Right hindlimb (tissue), 1 donor: ENCODE results near the gene CHST4.
"Not testable (repeated sequence)": the region's sequence is repeated elsewhere in the genome, so short reads cannot be mapped to it uniquely, and the experiment has no call there.

Experiments
- DNase-seq: peaks from one replicate; pipeline ENCODE4 v3.0.0-alpha.2; 2018

Gene CHST4

GRCh38 chr16:71524566-71525553, 1.4 kb upstream of the CHST4 start:
- no peak for DNase-seq

DNA sequence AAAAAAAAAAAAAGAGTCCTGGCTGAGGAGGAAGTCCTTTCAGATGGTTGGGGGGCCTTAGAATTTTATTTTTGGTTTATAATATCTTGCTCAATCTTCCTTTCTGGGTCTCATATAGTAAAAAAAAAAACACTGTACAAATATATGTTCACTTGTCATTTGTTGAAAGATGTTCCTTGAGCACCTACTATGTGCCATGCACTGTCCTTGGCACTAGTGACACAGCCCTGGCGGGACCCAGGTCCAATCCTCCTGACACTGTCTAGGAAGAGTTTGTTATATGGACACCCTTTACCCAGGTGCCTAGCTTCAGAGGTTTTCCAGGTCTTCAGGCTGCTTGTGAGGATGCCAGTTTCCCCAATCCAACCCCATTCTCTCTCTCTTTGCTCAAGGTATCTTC, 2.0 kb downstream of the CHST4 start:
- DNase-seq = no peak

GRCh38 chr16:71528863-71529262, 2.6 kb downstream of the CHST4 start:
- no peak for DNase-seq

- DNase-seq = no peak
These were observed 6.1 kb downstream of the CHST4 start for GRCh38 chr16:71532366-71532765.

GRCh38 chr16:71536752-71537499, 10.7 kb downstream of the CHST4 start:
- DNase-seq = no peak

- no peak for DNase-seq
These were observed 11.4 kb downstream of the CHST4 start for GRCh38 chr16:71537643-71538042.

DNA sequence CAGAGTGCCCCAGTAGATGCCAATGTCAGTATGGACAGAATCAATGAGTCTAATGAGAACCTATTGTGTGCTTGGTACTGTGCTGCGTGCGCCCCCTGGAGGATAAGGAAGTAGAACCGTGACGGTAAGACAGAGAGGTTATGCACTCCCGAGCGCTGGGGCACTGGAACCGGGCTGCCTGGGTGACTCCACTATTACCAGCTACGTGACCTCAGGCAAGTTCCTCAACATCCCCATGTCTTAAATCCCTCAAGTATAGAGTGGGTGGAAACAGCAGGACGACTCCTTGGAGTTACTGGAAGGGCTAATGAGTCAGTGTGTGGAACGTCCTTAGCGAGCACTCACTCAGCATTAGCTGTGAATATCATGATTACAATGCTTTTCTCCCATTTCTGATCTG, 16.2 kb downstream of the CHST4 start:
- peak; percentile 24 for DNase-seq

DNA sequence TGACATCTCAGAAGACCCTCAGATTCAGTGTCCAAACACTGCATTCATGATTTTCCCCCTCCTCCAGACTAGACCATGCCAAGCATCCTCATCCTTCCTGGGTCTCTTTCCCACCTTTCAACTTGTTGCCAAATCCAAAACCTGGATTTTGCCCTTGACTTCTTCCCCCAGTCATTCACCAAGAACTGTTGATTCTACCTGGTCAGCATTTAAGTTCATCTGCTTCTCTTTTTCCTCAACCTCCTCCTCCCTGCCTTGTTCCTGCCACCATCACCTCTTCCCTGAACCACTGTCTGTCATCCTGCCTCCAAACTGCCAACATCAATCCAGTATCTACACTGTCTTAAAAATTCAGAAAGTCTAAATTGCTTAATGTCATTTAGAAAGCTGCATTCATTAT, 20.9 kb downstream of the CHST4 start:
- no peak for DNase-seq

- no peak for DNase-seq
These were observed 26.7 kb downstream of the CHST4 start for GRCh38 chr16:71552698-71553503.

- no peak for DNase-seq
These were observed 29.1 kb downstream of the CHST4 start for GRCh38 chr16:71555230-71555891.

DNA sequence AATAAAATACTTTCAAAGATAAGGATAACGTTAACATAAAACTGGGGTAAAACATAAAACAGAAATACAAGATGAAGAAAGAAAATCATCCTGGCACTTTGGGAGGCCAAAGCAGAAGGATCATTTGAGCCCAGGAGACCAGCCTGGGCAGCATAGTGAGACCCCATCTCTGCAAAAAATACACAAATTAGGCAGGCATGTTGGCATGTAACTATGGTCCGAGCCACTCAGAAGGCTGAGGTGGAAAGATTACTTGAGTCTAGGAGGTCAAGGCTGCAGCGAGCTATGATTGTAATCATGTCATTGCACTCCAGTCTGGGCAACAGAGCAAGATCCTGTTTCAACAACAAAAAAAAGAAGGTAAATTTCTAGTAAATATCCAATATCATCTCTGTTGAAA, 31.1 kb downstream of the CHST4 start:
- no peak for DNase-seq

DNA sequence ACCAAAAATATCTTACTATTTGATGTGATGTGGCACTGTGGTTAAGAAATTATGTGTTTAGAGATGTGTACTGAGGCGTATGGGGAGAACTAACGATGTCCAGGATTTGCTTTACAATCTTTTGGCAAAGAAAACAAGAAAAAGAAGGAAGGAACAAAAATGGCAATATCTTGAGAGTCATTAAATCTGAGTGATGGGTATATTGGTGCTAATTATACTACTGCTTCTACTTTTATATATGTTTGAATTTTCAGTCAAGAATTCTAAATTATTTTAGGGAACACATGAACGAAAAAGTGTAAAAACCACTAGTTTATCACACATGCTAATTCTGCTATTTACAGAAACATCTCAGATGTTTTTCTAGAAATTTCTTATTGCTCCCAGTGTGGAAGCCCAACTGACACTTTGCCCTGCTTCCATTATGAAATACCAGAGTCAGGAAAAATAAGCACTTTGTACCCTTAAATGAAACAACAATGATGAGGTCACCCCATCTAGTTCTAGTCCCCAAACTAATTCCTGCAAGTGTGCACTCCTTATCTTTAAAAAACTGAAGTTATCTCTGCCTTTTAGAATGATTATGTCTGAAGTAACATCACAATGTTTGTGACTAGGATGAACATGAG, 31.8 kb downstream of the CHST4 start:
- DNase-seq = no peak

DNA sequence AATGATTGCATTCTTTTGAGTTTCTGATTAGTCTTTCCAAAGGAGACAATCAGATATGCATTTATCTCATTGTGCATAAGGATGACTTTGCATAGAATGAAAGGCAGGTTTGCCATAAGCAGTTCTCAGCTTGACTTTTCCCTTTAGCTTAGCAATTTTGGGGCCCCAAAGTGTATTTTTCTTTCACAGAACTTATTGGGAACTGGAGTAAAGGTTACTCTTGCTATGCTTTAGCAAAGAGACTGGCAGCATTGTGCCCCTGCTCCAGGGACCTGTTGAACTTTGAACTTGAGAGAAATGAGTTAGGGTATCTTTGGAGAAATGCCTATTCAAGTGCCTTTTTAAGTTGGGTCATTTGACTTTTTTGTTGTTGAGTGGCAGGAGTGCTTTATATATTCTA, 33.6 kb downstream of the CHST4 start:
- DNase-seq = no peak

- not testable (repeated sequence) for DNase-seq
These were observed 35.7 kb downstream of the CHST4 start for GRCh38 chr16:71561886-71562285.

DNA sequence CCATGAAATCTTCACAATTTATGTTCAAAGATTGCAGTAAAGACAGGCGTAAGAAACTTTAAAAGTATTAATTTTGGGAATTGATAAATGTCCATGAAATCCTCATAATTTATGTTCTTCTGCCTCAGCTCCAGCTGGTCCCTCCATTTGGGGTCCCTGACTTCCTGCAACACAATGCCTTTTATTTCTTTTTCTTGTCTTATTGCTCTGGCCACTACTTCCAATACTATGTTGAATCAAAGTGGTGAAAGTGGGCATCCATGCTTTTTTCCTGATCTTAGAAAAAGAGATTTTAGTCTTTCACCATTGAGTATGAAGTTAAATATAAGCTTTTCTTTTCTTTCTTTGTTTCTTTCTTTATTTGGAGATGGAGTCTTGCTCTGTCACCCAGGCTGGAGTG, 36.3 kb downstream of the CHST4 start:
- DNase-seq = no peak

DNA sequence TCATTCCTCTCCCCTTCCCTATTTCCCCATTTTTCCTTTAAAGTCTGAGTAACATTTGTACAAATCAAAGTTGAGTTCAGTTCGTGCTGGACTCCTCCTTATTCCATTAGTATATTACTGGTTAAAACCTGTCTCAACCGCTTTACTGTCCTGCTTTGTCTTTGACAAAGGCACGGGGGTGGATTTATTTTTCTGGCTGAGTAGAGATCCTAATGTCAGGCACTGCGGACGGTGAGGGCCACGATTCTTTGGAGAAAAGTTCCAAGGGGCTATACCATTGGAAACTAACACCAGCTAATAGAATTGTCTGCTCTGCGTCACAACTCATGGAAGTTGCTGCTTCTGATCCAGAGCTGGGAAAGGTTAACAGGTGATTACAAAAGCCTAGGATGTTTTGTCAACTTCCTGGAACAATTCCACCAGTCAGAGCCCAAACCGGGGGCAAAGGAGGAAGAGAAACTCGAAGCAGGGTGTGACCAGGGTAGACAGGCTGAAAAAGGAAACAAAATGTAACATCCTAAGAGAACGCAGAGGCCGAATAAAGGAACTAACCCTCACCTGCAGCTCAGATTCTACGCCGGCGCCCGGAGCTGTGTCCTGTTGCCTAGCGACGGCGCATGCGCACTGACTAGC, 38.2 kb downstream of the CHST4 start:
- DNase-seq = no peak

GRCh38 chr16:71565812-71566700, 39.8 kb downstream of the CHST4 start:
- no peak for DNase-seq

DNA sequence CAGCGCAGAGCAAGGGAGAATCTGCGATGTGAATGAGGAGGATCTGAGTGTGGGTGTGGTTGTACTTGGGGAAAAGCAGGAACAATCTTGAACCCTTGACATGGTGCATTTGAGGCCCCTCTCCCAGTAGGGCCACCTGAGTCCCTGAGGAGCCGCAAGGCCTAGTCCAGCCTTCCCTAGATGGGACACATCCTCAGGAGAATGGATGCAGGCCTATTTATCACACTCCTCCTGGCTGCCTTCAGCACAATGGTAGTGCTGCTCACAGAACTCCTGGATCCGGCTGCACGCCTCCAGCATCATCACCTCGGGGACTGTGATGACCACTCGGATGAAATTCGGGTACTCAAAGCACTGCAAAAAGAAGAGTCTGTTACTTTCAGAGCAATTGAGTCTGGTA, 41.7 kb downstream of the CHST4 start:
- no peak for DNase-seq

- no peak for DNase-seq
These were observed 42.3 kb downstream of the CHST4 start for GRCh38 chr16:71568551-71568950.

GRCh38 chr16:71569621-71570020, 43.4 kb downstream of the CHST4 start:
- no peak for DNase-seq

DNA sequence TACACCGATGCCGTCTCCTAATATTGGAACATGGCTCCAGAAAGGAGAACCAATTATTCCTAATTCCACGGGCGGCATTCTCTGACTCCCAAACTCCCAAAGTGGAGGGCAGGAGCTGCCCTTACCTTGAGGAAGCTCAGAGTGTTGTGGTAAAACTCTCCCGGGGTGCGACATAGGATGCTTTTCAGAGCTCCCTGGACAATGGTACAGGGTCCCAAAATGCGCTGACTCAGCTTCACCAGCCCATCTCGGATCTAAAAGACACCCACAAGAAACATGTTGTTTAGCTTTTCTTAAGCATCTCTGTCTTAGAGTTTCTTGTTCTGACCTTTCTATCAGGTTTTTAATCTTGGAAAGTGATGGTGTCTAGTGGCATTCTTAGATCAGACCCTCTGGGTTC, 43.9 kb downstream of the CHST4 start:
- no peak for DNase-seq
